ENCODE results near the gene HIVEP3.

Gene HIVEP3

DNA sequence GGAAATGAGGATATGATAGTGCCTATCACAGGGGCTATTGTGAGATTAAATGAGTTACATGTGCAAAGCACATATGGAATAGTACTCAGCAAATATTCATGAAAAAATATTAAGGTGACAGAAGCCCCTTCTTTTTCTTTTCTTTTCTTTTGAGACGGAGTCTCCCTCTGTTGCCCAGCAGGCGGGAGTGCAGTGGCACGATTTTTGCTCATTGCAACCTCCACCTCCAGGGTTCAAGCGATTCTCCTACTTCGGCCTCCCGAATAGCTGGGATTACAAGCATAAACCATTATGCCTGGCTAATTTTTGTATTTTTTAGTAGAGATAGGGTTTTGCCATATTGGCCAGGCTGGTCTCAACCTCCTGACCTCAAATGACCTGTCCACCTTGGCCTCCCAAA is 139.4 kb downstream of the HIVEP3 start:
- FAIRE-seq: no peak

GRCh38 chr1:41777695-41778094 is 141.0 kb downstream of the HIVEP3 start:
- no peak for FAIRE-seq

- FAIRE-seq: no peak
Observed at GRCh38 chr1:41776891-41777441, 141.8 kb downstream of the HIVEP3 start.

DNA sequence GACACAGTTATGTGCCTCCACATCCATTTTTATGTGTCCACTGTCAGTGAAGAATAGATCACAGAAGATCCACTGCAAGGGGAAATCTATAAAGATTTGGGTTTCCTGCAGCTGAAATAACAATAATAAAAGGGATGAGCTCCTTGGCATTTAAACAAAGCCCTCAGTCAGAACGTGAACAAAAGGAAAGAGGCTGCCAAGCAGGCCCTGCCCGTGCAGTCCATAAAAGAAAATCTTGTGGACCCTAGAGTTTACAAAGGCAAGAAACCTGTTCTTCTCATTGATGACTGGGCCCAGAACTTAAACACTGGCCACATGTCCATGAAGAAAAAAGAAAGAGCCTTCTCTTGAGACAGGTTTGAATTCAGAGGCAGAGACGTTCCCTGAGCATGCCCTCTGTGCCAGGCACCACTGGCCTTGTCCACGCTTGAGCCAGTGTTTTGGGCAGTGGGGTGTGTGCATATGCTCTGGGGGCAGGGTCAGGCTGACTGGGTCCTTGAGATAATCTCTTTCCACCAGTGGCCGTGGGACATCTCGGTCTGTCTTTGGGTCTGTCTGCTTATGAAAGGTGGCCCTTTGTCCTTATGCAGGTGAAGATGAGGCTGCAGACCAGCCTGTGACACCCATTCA is 142.7 kb downstream of the HIVEP3 start:
- FAIRE-seq: no peak

DNA sequence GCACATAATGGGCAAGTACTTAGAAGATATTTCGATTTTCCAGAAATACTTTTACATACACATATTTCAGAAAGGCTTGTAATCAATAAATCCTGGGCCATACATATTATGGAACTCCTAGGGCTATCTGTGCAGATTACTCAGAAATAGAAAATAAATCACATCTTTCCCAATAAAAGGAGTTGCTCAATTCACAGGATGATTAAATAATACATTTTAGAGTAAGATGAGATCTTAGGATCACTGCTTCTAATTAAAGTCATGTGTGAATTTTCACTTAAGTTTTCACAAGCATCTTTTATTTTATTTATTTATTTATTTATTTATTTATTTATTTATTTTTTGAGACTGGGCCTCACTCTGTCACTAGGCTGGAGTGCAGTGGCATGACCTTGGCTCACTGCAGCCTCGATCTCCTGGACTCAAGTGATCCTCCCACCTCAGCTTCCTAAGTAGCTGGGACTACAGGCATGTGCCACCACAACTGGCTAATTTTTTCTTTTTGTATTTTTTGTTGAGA is 144.2 kb downstream of the HIVEP3 start:
- no peak for FAIRE-seq

- no peak for FAIRE-seq
Observed at GRCh38 chr1:41773842-41774241, 144.9 kb downstream of the HIVEP3 start.

GRCh38 chr1:41773144-41773591 is 145.6 kb downstream of the HIVEP3 start:
- FAIRE-seq: no peak

DNA sequence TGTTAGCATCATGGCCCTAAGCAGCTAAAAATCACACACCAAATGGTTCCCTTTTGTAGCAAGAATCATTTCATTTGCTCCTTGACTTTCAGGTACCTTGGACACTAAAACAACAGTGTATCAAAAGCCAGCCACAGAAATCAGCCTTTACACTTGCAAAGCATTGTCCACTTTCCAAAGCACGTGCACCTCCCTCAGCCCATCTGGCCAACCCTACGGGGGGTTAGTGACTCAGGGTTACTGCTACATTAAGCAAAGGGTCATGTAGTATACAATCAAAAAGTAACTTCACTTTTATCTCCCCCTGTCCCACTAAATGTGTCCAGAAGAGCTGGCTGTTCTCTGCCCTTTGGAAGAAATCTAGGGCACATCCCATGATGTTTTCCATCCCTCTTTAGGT is 149.7 kb downstream of the HIVEP3 start:
- no peak for FAIRE-seq

DNA sequence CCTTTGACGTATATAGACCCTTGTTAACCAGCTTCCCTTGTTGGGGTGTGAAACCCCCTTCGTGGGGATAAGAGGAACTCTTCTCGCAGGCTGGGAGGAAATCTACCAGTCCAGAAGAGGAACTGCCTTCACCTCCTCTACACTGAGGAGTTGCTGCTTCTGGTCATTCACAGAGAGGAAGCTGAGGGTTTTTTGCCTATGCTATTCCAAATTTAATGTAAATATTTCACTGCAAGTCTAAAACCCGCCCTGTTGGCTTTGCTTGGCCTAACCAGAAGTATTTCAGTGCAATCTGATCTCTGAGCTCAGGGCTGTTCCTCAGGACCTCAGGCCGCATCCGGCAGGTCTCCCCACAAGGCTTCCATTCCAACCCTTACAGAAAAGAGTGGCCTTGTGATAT is 150.1 kb downstream of the HIVEP3 start:
- FAIRE-seq: no peak

- no peak for FAIRE-seq
Observed at GRCh38 chr1:41767534-41768525, 150.9 kb downstream of the HIVEP3 start.

- FAIRE-seq: no peak
Observed at GRCh38 chr1:41766546-41766945, 152.2 kb downstream of the HIVEP3 start.

- FAIRE-seq: no peak
Observed at GRCh38 chr1:41766041-41766440, 152.7 kb downstream of the HIVEP3 start.

DNA sequence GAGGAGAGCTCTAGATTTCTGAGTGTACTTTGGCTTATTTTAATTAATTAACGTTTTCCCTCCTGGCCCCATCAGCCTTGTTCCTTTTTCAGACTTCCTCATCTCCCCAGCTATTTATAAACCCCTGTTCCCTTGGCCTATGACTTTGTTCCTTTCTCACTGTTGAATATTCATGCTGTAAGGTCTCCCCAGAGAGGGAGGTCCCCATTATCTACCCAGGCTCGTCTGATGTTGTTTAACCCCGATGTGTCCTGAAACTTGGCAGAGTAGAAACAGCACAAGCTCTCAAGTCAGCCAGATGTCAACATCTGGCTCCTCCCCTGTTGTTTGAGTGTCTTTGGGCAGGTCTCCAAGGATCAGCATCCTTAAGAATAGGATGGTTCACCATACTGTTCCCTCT is 153.6 kb downstream of the HIVEP3 start:
- FAIRE-seq: no peak

GRCh38 chr1:41764656-41765055 is 154.1 kb downstream of the HIVEP3 start:
- FAIRE-seq: no peak

- no peak for FAIRE-seq
Observed at GRCh38 chr1:41762777-41763176, 155.9 kb downstream of the HIVEP3 start.

- FAIRE-seq: no peak
Observed at GRCh38 chr1:41762251-41762650, 156.5 kb downstream of the HIVEP3 start.

GRCh38 chr1:41758904-41759548 is 159.7 kb downstream of the HIVEP3 start:
- FAIRE-seq: no peak

DNA sequence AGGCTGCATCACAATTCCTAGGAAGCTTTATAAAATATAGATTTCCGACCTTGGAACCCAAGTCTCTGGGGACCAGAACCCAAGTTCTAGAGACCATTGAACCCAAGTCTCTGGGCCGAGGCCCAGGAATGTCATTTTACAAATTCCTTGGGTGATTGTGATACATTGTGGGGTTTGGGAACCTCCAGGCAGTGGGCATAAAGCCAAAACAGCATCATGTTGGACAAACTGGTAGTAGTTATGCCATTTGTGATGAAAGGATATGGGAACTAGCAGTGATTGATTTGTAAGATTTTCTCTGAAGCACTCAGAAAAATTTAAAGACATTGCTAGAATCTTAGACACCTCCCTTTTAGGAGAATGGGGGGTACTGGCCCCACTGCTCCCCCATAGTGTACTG is 160.2 kb downstream of the HIVEP3 start:
- no peak for FAIRE-seq

GRCh38 chr1:41754540-41754939 is 164.2 kb downstream of the HIVEP3 start:
- no peak for FAIRE-seq

DNA sequence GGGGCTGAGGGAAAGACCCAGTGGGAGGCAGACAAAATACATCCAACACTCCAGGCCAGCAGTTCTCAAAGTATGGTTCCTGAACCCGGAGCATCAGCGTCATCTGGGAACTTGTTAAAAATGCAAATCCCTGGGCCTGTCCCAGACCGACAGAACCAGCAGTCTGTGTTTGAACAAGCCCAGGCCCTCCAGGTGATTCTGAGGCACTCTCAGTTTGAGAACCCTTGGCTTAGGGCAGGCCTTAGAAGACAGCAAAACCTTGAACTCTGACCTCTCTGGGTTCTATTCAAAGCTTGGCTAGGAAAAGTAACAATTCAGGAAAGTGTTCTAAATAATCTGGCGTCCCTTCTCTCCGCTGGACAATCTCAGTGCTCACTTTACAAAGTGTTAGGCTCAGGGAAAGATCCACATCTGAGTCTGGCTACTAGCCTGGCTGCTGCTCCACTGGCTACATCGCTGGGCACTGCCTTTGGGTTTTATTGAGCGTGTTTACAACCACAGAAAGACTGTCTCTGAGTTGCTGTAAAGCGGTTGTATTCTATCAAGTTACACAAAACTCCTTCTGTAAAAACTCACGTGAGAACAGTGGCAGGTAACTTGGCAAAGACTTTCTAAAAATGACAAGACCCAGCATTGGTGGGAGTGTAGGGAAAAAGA is 166.1 kb downstream of the HIVEP3 start:
- FAIRE-seq: no peak

GRCh38 chr1:41751804-41752513 is 166.8 kb downstream of the HIVEP3 start:
- no peak for FAIRE-seq
